Umbilical cord (tissue), 1 donor: ENCODE data around the gene TST. TPM values are rescaled to one million over a fixed set of nuclear protein-coding genes. Genes with fewer than 3 reads are reported as not detected.

Experiments used
- total RNA-seq: library from RNA; depleted of rRNA; stranded (reverse); fragments of >200 nt; gene quantifications from one replicate; pipeline ENCODE4 v1.2.3, GENCODE V29; 2014; ENCODE audit warnings: low replicate concordance; ENCODE audit not compliant: insufficient read depth

TST gene
- total RNA-seq, 1 donor from 2014 or later, result 12.5 TPM

Other genes with a start within 250 kb of the TST start
- 21.4 TPM for gene IFT27, start 243.3 kb downstream of the TST start, total RNA-seq
- 15.2 TPM for gene PVALB, start 202.4 kb downstream of the TST start, total RNA-seq
- gene NCF4, start 158.4 kb downstream of the TST start, total RNA-seq, result 13.5 TPM
- 8.7 TPM for gene CSF2RB, start 105.8 kb downstream of the TST start, total RNA-seq
- 60.2 TPM for gene MPST, start 295 bp upstream of the TST start, total RNA-seq
- 19.0 TPM for gene KCTD17, start 32.3 kb upstream of the TST start, total RNA-seq
- gene TMPRSS6, start 90.3 kb upstream of the TST start, total RNA-seq, result not detected
- gene IL2RB, start 130.5 kb upstream of the TST start, total RNA-seq, result not detected
- 13.0 TPM for gene C1QTNF6, start 168.8 kb upstream of the TST start, total RNA-seq
- 1.7 TPM for gene SSTR3, start 193.0 kb upstream of the TST start, total RNA-seq
- gene RAC2, start 224.8 kb upstream of the TST start, total RNA-seq, result 17.3 TPM